ENCODE results near the gene TRAK1. TPM values are rescaled to one million over a fixed set of nuclear protein-coding genes. Genes with fewer than 3 reads are reported as not detected.

The TRAK1 gene
- total RNA-seq, 1 experiment from 2014 or later, result 41.0 TPM

DNA sequence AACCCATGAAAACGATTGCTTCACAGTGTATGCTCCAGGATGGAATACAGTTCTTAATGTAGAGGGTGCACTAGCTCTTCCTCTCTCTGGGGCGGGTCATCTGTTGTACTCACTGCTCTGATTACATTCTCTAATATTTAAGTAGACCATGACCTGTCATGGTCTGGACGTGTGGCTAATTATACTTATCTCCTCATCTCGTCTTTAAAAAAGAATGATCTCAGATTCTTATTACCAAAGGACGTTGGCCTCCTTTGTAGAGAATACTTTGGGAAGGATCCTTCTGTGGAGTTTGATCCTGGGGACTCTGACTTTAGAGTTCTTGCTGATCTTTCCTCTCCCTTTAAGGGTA lies 48.4 kb upstream of the TRAK1 start (continued):
- TF ChIP-seq, protein P1, sequence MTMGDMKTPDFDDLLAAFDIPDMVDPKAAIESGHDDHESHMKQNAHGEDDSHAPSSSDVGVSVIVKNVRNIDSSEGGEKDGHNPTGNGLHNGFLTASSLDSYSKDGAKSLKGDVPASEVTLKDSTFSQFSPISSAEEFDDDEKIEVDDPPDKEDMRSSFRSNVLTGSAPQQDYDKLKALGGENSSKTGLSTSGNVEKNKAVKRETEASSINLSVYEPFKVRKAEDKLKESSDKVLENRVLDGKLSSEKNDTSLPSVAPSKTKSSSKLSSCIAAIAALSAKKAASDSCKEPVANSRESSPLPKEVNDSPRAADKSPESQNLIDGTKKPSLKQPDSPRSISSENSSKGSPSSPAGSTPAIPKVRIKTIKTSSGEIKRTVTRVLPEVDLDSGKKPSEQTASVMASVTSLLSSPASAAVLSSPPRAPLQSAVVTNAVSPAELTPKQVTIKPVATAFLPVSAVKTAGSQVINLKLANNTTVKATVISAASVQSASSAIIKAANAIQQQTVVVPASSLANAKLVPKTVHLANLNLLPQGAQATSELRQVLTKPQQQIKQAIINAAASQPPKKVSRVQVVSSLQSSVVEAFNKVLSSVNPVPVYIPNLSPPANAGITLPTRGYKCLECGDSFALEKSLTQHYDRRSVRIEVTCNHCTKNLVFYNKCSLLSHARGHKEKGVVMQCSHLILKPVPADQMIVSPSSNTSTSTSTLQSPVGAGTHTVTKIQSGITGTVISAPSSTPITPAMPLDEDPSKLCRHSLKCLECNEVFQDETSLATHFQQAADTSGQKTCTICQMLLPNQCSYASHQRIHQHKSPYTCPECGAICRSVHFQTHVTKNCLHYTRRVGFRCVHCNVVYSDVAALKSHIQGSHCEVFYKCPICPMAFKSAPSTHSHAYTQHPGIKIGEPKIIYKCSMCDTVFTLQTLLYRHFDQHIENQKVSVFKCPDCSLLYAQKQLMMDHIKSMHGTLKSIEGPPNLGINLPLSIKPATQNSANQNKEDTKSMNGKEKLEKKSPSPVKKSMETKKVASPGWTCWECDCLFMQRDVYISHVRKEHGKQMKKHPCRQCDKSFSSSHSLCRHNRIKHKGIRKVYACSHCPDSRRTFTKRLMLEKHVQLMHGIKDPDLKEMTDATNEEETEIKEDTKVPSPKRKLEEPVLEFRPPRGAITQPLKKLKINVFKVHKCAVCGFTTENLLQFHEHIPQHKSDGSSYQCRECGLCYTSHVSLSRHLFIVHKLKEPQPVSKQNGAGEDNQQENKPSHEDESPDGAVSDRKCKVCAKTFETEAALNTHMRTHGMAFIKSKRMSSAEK (CRISPR knock-in tag; IDR thresholded peaks at IDR 0.05; ENCODE audit: borderline replicate concordance), result no peak
- TF ChIP-seq, protein P2, sequence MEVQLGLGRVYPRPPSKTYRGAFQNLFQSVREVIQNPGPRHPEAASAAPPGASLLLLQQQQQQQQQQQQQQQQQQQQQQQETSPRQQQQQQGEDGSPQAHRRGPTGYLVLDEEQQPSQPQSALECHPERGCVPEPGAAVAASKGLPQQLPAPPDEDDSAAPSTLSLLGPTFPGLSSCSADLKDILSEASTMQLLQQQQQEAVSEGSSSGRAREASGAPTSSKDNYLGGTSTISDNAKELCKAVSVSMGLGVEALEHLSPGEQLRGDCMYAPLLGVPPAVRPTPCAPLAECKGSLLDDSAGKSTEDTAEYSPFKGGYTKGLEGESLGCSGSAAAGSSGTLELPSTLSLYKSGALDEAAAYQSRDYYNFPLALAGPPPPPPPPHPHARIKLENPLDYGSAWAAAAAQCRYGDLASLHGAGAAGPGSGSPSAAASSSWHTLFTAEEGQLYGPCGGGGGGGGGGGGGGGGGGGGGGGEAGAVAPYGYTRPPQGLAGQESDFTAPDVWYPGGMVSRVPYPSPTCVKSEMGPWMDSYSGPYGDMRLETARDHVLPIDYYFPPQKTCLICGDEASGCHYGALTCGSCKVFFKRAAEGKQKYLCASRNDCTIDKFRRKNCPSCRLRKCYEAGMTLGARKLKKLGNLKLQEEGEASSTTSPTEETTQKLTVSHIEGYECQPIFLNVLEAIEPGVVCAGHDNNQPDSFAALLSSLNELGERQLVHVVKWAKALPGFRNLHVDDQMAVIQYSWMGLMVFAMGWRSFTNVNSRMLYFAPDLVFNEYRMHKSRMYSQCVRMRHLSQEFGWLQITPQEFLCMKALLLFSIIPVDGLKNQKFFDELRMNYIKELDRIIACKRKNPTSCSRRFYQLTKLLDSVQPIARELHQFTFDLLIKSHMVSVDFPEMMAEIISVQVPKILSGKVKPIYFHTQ (CRISPR knock-in tag; IDR thresholded peaks at IDR 0.05), result no peak
- TF ChIP-seq, protein P3, sequence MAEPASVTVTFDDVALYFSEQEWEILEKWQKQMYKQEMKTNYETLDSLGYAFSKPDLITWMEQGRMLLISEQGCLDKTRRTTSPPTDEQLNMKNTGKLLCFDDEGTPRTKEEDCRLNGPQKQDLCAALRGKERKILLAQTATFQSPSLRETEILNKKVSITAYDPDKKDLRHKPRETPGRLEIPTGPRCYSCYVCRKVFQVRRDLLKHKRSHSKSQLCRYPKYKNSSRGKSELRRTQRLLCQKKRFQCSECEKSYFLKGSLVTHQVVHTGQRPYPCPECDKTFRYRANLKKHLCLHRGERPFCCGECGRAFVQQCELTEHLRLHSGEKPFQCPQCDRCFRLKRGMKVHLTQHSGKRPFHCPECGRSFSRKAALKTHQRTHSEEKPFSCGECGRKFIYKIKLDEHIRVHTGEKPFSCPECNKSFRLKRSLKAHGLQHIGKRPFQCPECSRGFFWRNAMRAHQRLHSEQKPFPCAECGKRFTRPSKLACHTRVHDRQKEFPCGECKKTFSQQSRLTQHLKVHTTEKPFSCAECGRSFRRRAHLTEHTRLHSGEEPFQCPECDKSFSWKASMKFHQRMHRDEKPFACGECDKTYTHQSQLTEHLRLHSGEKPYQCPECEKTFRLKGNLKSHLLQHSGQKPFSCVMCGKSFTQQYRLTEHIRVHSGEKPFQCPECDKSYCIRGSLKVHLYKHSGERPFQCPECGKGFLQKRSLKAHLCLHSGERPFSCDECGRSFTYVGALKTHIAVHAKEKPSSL (CRISPR knock-in tag; conservative IDR thresholded peaks at IDR 0.05), result no peak
- TF ChIP-seq ESRRA (CRISPR knock-in tag; IDR thresholded peaks at IDR 0.05; ENCODE audit: borderline replicate concordance) (no peak), SOX15 (CRISPR knock-in tag; IDR thresholded peaks at IDR 0.05) (no peak), IRF2 (CRISPR knock-in tag; IDR thresholded peaks at IDR 0.05; ENCODE audit: borderline replicate concordance, low read depth) (no peak)
- TF ChIP-seq, protein P4, sequence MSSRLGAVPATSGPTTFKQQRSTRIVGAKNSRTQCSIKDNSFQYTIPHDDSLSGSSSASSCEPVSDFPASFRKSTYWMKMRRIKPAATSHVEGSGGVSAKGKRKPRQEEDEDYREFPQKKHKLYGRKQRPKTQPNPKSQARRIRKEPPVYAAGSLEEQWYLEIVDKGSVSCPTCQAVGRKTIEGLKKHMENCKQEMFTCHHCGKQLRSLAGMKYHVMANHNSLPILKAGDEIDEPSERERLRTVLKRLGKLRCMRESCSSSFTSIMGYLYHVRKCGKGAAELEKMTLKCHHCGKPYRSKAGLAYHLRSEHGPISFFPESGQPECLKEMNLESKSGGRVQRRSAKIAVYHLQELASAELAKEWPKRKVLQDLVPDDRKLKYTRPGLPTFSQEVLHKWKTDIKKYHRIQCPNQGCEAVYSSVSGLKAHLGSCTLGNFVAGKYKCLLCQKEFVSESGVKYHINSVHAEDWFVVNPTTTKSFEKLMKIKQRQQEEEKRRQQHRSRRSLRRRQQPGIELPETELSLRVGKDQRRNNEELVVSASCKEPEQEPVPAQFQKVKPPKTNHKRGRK (CRISPR knock-in tag; IDR thresholded peaks at IDR 0.05; ENCODE audit: borderline replicate concordance), result no peak
- TF ChIP-seq, protein P5, sequence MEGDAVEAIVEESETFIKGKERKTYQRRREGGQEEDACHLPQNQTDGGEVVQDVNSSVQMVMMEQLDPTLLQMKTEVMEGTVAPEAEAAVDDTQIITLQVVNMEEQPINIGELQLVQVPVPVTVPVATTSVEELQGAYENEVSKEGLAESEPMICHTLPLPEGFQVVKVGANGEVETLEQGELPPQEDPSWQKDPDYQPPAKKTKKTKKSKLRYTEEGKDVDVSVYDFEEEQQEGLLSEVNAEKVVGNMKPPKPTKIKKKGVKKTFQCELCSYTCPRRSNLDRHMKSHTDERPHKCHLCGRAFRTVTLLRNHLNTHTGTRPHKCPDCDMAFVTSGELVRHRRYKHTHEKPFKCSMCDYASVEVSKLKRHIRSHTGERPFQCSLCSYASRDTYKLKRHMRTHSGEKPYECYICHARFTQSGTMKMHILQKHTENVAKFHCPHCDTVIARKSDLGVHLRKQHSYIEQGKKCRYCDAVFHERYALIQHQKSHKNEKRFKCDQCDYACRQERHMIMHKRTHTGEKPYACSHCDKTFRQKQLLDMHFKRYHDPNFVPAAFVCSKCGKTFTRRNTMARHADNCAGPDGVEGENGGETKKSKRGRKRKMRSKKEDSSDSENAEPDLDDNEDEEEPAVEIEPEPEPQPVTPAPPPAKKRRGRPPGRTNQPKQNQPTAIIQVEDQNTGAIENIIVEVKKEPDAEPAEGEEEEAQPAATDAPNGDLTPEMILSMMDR (IDR thresholded peaks at IDR 0.05), result no peak
- TF ChIP-seq, protein P6, sequence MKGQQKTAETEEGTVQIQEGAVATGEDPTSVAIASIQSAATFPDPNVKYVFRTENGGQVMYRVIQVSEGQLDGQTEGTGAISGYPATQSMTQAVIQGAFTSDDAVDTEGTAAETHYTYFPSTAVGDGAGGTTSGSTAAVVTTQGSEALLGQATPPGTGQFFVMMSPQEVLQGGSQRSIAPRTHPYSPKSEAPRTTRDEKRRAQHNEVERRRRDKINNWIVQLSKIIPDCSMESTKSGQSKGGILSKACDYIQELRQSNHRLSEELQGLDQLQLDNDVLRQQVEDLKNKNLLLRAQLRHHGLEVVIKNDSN (CRISPR knock-in tag; IDR thresholded peaks at IDR 0.05), result no peak

DNA sequence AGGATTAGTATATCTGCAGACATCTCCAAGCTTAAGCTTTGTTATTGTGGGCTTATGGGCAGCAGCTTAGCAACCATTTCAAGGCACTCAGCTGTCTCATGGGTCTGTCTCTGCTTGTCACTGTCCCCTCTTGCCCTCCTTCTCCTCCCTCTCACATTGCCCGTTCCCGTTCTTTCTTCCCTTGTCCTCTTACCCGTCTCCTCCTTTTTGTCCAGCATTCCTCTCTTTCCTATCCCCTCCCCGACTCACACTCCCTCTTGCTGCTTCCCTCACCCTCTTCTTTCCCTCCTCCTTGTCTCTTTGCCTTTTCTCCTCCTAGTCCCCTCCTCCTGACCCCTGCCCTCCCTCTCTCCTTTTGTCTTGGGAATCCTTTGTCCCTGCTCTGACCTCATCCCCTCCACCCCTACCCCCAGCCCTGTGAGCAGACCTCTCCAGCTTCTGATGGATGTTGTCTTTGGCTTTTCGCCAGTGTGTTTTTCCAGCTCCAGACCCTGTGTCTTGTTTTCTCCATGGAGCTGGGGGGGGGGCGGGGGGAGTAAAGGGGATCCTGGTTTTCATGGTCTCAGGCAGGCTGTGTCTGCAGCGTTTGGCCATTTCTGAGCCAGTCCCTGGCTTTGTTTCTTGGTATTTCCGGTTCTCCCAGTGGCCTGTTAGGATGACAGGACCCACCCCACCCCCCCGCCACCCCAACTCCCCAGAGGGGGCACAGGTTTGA lies 47.9 kb upstream of the TRAK1 start:
- ATAC-seq (peak; percentile 98), DNase-seq (ENCODE audit: low spot score) (peak; percentile 70)
- Mint-ChIP-seq H3K4me3 (peak overlapping the region; percentile 61), H3K36me3 (no peaks in the 10 kb centered on the region), H3K27me3 (ENCODE audit: low read depth) (no peaks in the 10 kb centered on the region), H3K4me1 (peaks cover 50% of the 10 kb centered on the region), H3K9me3 (no peaks in the 10 kb centered on the region), H3K27ac (peak overlapping the region; percentile 96)
- 0 out of 2 replicates have a peak, but pooled peaks have one; percentile 47 for TF ChIP-seq FOXK1 (CRISPR knock-in tag; IDR thresholded peaks at IDR 0.05)
- no peak for TF ChIP-seq TCF7 (CRISPR knock-in tag; IDR thresholded peaks at IDR 0.05; ENCODE audit: low read depth)
- 0 out of 2 replicates have a peak, but pooled peaks have one; percentile 28 for TF ChIP-seq TEAD1 (CRISPR knock-in tag; IDR thresholded peaks at IDR 0.05)
- 0 out of 2 replicates have a peak, but pooled peaks have one; percentile 50 for TF ChIP-seq ETV6 (CRISPR knock-in tag; IDR thresholded peaks at IDR 0.05)
- ChIA-PET CTCF (interaction anchor here (1.2 to 1.4 kb wide), 2 partner anchors 10 to 45 kb away, joined by 3 read pairs; no protein-coding TSS in a partner anchor), POLR2A (interaction anchor here (1.2 to 1.4 kb wide), 4 partner anchors 10 to 81 kb away, joined by 3 to 6 read pairs (median 3); partner anchors contain the start of gene ULK4)
